B cell (primary cell): ENCODE results near the gene CYP4F22. TPM values are rescaled to one million over a fixed set of nuclear protein-coding genes. Genes with fewer than 3 reads are reported as not detected.

ENCODE experiments used
- ATAC-seq: fragments of 200-7000 bp; cut with Tn5 transposase; one replicate; pipeline ENCODE4 v1.10.0; 2021; ENCODE audit warnings: low read depth, mild to moderate bottlenecking, moderate number of reproducible peaks, moderate library complexity
- CTCF ChIA-PET: fragments of 350-600 bp; sonication (Branson Sonifier 250); formaldehyde crosslinking; loops from one replicate; lab custom pipeline; 2021; ENCODE audit warnings: antibody characterized with exemption, inconsistent platforms; lab: Charles Lee
- POLR2A ChIA-PET: fragments of 350-600 bp; sonication (Branson Sonifier 250); formaldehyde crosslinking; loops from one replicate; lab custom pipeline; 2021; ENCODE audit warnings: antibody characterized with exemption; lab: Charles Lee
- DNase-seq: peaks from one replicate; pipeline ENCODE4 v3.0.0; 2013
- H2AFZ ChIP-seq: 2 replicates; pipeline ENCODE4 v1.6.1; 2012; ENCODE audit warnings: mild to moderate bottlenecking, low read depth, low read length; ENCODE audit not compliant: insufficient read depth, poor library complexity, severe bottlenecking
- H3K27ac ChIP-seq, 2 donors: 1 replicate in 1 of 2; 2 replicates in 1 of 2; pipeline ENCODE4 v1.5.1; 2012 to 2013; ENCODE audit warnings: low read length in 2 of 2, mild to moderate bottlenecking in 2 of 2, moderate library complexity in 1 of 2
- H3K27me3 ChIP-seq, 4 experiments: fragments of 200-600 bp in 1 of 4; sonication (generic) in 1 of 4; replicated peaks in 1 of 4; 1 replicate in 2 of 4; 2 replicates in 2 of 4; pipeline versions ENCODE4 v1.6.1 to v1.7.0; 2013 to 2016; ENCODE audit warnings: low read length in 3 of 4, mild to moderate bottlenecking in 2 of 4, mixed read lengths in 1 of 4, moderate library complexity in 1 of 4; ENCODE audit not compliant: insufficient read depth in 4 of 4, control insufficient read depth in 3 of 4; ENCODE audit errors: control extremely low read depth in 1 of 4
- H3K36me3 ChIP-seq, 2 experiments: replicated peaks in 1 of 2; 1 replicate in 1 of 2; 2 replicates in 1 of 2; pipeline versions ENCODE4 v1.6.1 to v1.7.1; 2013; ENCODE audit warnings: low read length in 1 of 2; ENCODE audit not compliant: insufficient read depth in 2 of 2, control insufficient read depth in 1 of 2; ENCODE audit errors: control extremely low read depth in 1 of 2, extremely low read depth in 1 of 2
- H3K4me1 ChIP-seq, 2 donors: fragments of 200-600 bp in 1 of 2; sonication (generic) in 1 of 2; 1 replicate in 1 of 2; 2 replicates in 1 of 2; pipeline versions ENCODE4 v1.5.1 to v1.6.1; 2013 to 2017; ENCODE audit warnings: low read length in 2 of 2; ENCODE audit not compliant: control insufficient read depth in 2 of 2, insufficient read depth in 2 of 2
- H3K4me2 ChIP-seq: replicated peaks from 2 replicates; pipeline ENCODE3; 2012; ENCODE audit warnings: mild to moderate bottlenecking, low read depth, low read length; ENCODE audit not compliant: poor library complexity, severe bottlenecking
- H3K4me3 ChIP-seq, 5 experiments: fragments of 200-600 bp in 1 of 5; sonication (generic) in 1 of 5; 1 replicate in 3 of 5; 2 replicates in 2 of 5; pipeline versions ENCODE4 v1.5.1 to v1.7.0; 2011 to 2016; ENCODE audit warnings: low read length in 4 of 5, mild to moderate bottlenecking in 4 of 5, low read depth in 2 of 5, control low read depth in 1 of 5, moderate library complexity in 1 of 5; ENCODE audit not compliant: insufficient read depth in 1 of 5; ENCODE audit errors: control extremely low read depth in 1 of 5, extremely low read depth in 1 of 5
- H3K79me2 ChIP-seq: fragments of 200-600 bp; sonication (generic); one replicate; pipeline ENCODE4 v1.6.0; 2016; ENCODE audit warnings: low read length; ENCODE audit not compliant: control insufficient read depth, insufficient read depth
- H3K9ac ChIP-seq: fragments of 200-600 bp; sonication (generic); 2 replicates; pipeline ENCODE4 v1.6.1; 2017; ENCODE audit warnings: mild to moderate bottlenecking, low read length, moderate library complexity
- H3K9me3 ChIP-seq, 3 donors: one replicate each; pipeline versions ENCODE4 v1.6.1 to v1.7.1; 2013; ENCODE audit warnings: low read length in 2 of 3; ENCODE audit not compliant: control insufficient read depth in 2 of 3, insufficient read depth in 1 of 3; ENCODE audit errors: control extremely low read depth in 1 of 3
- H4K20me1 ChIP-seq: 2 replicates; pipeline ENCODE4 v1.6.0; 2012; ENCODE audit warnings: mild to moderate bottlenecking, low read length; ENCODE audit not compliant: insufficient read depth, control insufficient read depth, poor library complexity, severe bottlenecking
- H3K27ac Mint-ChIP-seq: one replicate; pipeline ENCODE4 v1.8.0; 2021; ENCODE audit warnings: mixed read lengths
- H3K27me3 Mint-ChIP-seq: one replicate; pipeline ENCODE4 v1.8.0; 2021; ENCODE audit warnings: mixed read lengths
- H3K4me1 Mint-ChIP-seq: one replicate; pipeline ENCODE4 v1.8.0; 2021; ENCODE audit warnings: mixed read lengths
- H3K4me3 Mint-ChIP-seq: one replicate; pipeline ENCODE4 v1.8.0; 2021; ENCODE audit warnings: mixed read lengths
- H3K9me3 Mint-ChIP-seq: one replicate; pipeline ENCODE4 v1.8.0; 2022; ENCODE audit warnings: mixed read lengths; ENCODE audit not compliant: insufficient read depth
- EZH2 ChIP-seq: IDR thresholded peaks from 2 replicates; pipeline ENCODE4 v1.6.1; 2012; ENCODE audit warnings: borderline replicate concordance, low read depth, mild to moderate bottlenecking, moderate library complexity, low read length; ENCODE audit not compliant: insufficient read depth, poor library complexity, severe bottlenecking
- WGBS: methylation state at CpG from one replicate; pipeline ENCODE4 v1.1.5; 2013; ENCODE audit warnings: missing lambda C conversion rate; ENCODE audit not compliant: insufficient coverage; 5-methylcytosine and 5-hydroxymethylcytosine counted together
- intact Hi-C: fragments of 100-400 bp; cut with micrococcal nuclease; formaldehyde crosslinking; loops from one replicate; pipeline ENCODE4 v1.10.0; 2022
- polyA plus RNA-seq: library from polyadenylated mRNA; depleted of rRNA; stranded (reverse); fragments of >200 nt; gene quantifications from 2 replicates; pipeline ENCODE4 v1.2.3, GENCODE V29; 2012
- total RNA-seq, 2 donors: library from RNA; stranded (reverse); fragments of 120-200 nt in 1 of 2; gene quantifications; 1 replicate in 1 of 2; 2 replicates in 1 of 2; pipeline versions ENCODE4 v1.2.3 to v1.2.4, GENCODE V29; 2013 to 2022
- TF ChIP-seq, protein P1 (sequence below): fragments of 200-600 bp; IDR thresholded peaks from one replicate; pipeline ENCODE4 v1.8.0; 2022; ENCODE audit warnings: antibody characterized with exemption, mild to moderate bottlenecking

CYP4F22 gene
- total and polyA plus RNA-seq, 2 donors (not counting 1 experiment from before 2014, with no cell fraction given), result 0.03 TPM; not detected in 1

DNA sequence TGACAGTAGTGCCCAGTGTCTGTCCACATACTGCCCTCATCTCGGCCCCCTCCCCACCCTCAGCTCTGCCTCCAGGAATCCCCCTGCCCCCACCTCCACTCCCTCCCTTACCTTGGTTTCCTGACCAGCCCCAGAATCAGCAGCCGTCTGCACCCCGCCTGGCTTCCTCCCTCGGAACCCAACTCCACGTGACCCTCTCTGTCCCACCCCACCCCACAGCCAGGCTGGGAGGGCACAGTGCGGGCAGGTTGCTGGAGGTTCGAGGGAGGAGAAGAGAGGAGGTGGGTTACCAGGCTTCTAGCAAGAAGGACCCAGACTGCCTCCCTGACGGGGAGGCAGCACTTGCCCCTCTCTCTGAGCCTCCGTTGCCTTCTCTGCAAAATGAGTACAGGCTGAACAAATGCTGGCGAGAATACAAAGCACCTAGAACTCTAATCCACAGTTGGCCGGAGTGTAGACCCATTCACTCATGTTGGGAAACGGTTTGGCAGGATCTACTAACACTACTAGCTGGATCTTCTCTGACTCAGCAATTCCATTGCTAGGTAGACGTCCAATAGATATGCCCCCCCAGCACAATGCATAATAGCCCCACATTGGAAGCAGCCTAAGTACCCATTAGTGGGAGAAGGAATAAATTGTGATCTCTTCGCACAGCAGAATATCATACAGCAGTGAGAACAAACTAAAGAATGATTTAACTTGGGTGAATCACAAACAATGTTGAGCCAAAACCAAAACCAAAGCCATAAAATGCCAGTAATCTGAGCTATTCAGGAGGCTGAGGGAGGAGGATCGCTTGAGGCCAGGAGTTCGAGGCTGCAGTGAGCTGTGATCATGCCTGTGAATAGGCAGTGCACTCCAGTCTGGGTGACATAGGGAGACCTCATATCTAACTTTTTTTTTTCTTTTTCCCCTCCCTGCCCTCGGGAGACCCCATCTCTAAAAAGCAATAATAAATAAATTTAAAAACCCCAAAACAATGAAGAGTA lies 43.6 kb upstream of the CYP4F22 start, which contains the start of gene RASAL3:
Gene RASAL3 (minus strand): TSS at position 151 of the 992 bp plus-strand sequence. CDS start 186 bp downstream, outside the sequence.
- Histone ChIP-seq H3K4me3 (peak within 1 kb of the TSS; percentile 67 to 91 (median 81)), H4K20me1 (peaks cover 24% of the 10 kb centered on the region), H3K36me3 (peaks cover 4 to 25% of the 10 kb centered on the region in 2 experiments), H3K4me1 (peaks cover 37 to 56% of the 10 kb centered on the region in 2 donors), H3K4me2 (peak within 1 kb of the TSS; percentile 84), H3K27ac (peak within 1 kb of the TSS; percentile 65 to 95), H3K79me2 (peaks cover 66% of the 10 kb centered on the region), H3K9me3 (peaks cover 0 to 6% (median 0%) of the 10 kb centered on the region in 3 donors), H3K27me3 (peaks cover 0 to 10% (median 8%) of the 10 kb centered on the region in 4 experiments), H2AFZ (peak within 1 kb of the TSS; percentile 81), H3K9ac (peak within 1 kb of the TSS; percentile 92)
- intact Hi-C loops, result loop anchor here (1.0 to 2.0 kb wide), 4 partner anchors 14 to 92 kb away; no protein-coding TSS in a partner anchor
- no peak for TF ChIP-seq EZH2
- TF ChIP-seq, protein P1, sequence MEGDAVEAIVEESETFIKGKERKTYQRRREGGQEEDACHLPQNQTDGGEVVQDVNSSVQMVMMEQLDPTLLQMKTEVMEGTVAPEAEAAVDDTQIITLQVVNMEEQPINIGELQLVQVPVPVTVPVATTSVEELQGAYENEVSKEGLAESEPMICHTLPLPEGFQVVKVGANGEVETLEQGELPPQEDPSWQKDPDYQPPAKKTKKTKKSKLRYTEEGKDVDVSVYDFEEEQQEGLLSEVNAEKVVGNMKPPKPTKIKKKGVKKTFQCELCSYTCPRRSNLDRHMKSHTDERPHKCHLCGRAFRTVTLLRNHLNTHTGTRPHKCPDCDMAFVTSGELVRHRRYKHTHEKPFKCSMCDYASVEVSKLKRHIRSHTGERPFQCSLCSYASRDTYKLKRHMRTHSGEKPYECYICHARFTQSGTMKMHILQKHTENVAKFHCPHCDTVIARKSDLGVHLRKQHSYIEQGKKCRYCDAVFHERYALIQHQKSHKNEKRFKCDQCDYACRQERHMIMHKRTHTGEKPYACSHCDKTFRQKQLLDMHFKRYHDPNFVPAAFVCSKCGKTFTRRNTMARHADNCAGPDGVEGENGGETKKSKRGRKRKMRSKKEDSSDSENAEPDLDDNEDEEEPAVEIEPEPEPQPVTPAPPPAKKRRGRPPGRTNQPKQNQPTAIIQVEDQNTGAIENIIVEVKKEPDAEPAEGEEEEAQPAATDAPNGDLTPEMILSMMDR, result no peak
- peak within 1 kb of the TSS; percentile 94 for H3K27ac Mint-ChIP-seq
- no peaks in the 10 kb centered on the region for H3K9me3 Mint-ChIP-seq
- DNase-seq, result peak; percentile 60
- 7% methylated on average over 5 of the region's 17 CpGs for WGBS
- peak; percentile 65 for ATAC-seq
- CTCF ChIA-PET, result interaction anchor here (1.3 to 2.7 kb wide), 3 partner anchors 13 to 46 kb away, joined by 3 to 13 read pairs (median 7); partner anchors contain the start of gene AKAP8L
- H3K4me1 Mint-ChIP-seq, result peaks cover 47% of the 10 kb centered on the region
- peaks cover 9% of the 10 kb centered on the region for H3K27me3 Mint-ChIP-seq
- POLR2A ChIA-PET, result interaction anchor here (0.6 kb wide), 1 partner anchor 888 kb away, joined by 5 read pairs; no protein-coding TSS in a partner anchor
- peak within 1 kb of the TSS; percentile 95 for H3K4me3 Mint-ChIP-seq
